Nephron (organoid): ENCODE results near the gene NFYB.

ENCODE experiments used
- H3K27ac Mint-ChIP-seq, 3 experiments: 2 replicates each; pipeline ENCODE4 v1.8.0; 2020; ENCODE audit warnings: mixed read lengths in 3 of 3, mild to moderate bottlenecking in 2 of 3, moderate library complexity in 1 of 3
- H3K27me3 Mint-ChIP-seq: 2 replicates; pipeline ENCODE4 v1.8.0; 2021; ENCODE audit warnings: low read depth, mild to moderate bottlenecking, moderate library complexity, mixed read lengths
- H3K36me3 Mint-ChIP-seq: 2 replicates; pipeline ENCODE4 v1.8.0; 2020; ENCODE audit warnings: low read depth, mixed read lengths
- H3K4me1 Mint-ChIP-seq: 2 replicates; pipeline ENCODE4 v1.8.0; 2020; ENCODE audit warnings: mixed read lengths
- H3K4me3 Mint-ChIP-seq, 3 experiments: 2 replicates each; pipeline ENCODE4 v1.8.0; 2020; ENCODE audit warnings: mild to moderate bottlenecking in 3 of 3, mixed read lengths in 3 of 3, moderate library complexity in 2 of 3
- H3K9me3 Mint-ChIP-seq: 2 replicates; pipeline ENCODE4 v1.8.0; 2020; ENCODE audit warnings: mixed read lengths
- CTCF ChIP-seq, 3 experiments: fragments of 200-600 bp; sonication (generic); IDR thresholded peaks; one replicate each; pipeline ENCODE4 v1.5.0; 2021; ENCODE audit warnings: antibody characterized with exemption in 3 of 3; ENCODE audit not compliant: unreplicated experiment in 3 of 3

Gene NFYB

GRCh38 chr12:104106965-104107364, 31.0 kb downstream of the NFYB start:
- Mint-ChIP-seq H3K27me3 (no peaks in the 10 kb centered on the region), H3K4me1 (peaks cover 6% of the 10 kb centered on the region), H3K36me3 (peaks cover 9% of the 10 kb centered on the region), H3K27ac (no peak overlapping the region), H3K9me3 (no peaks in the 10 kb centered on the region), H3K4me3 (no peak overlapping the region)
- no peak for TF ChIP-seq CTCF (IDR thresholded peaks at IDR 0.05; ENCODE audit: unreplicated experiment in 3 of 3)

- no peak overlapping the region for H3K27ac Mint-ChIP-seq
- no peaks in the 10 kb centered on the region for H3K9me3 Mint-ChIP-seq
- TF ChIP-seq CTCF (IDR thresholded peaks at IDR 0.05; ENCODE audit: unreplicated experiment in 3 of 3): no peak
- H3K27me3 Mint-ChIP-seq: no peaks in the 10 kb centered on the region
- H3K4me3 Mint-ChIP-seq: no peak overlapping the region
- peaks cover 18% of the 10 kb centered on the region for H3K36me3 Mint-ChIP-seq
- peaks cover 6% of the 10 kb centered on the region for H3K4me1 Mint-ChIP-seq
Measured at GRCh38 chr12:104105461-104105860, 32.5 kb downstream of the NFYB start.

GRCh38 chr12:104097954-104098353, 40.1 kb downstream of the NFYB start:
- H3K27me3 Mint-ChIP-seq: no peaks in the 10 kb centered on the region
- H3K4me1 Mint-ChIP-seq: no peaks in the 10 kb centered on the region
- TF ChIP-seq CTCF (IDR thresholded peaks at IDR 0.05; ENCODE audit: unreplicated experiment in 3 of 3): no peak
- H3K27ac Mint-ChIP-seq: no peak overlapping the region
- H3K9me3 Mint-ChIP-seq: no peaks in the 10 kb centered on the region
- H3K36me3 Mint-ChIP-seq: peaks cover 61% of the 10 kb centered on the region
- H3K4me3 Mint-ChIP-seq: no peak overlapping the region

- Mint-ChIP-seq H3K27ac (no peak overlapping the region), H3K4me1 (no peaks in the 10 kb centered on the region), H3K36me3 (peaks cover 61% of the 10 kb centered on the region), H3K27me3 (no peaks in the 10 kb centered on the region), H3K4me3 (no peak overlapping the region), H3K9me3 (no peaks in the 10 kb centered on the region)
- TF ChIP-seq CTCF (IDR thresholded peaks at IDR 0.05; ENCODE audit: unreplicated experiment in 3 of 3): no peak
Measured at GRCh38 chr12:104095289-104095688, 42.7 kb downstream of the NFYB start.

GRCh38 chr12:104094284-104094683, 43.7 kb downstream of the NFYB start:
- H3K4me1 Mint-ChIP-seq: no peaks in the 10 kb centered on the region
- no peak overlapping the region for H3K4me3 Mint-ChIP-seq
- no peaks in the 10 kb centered on the region for H3K27me3 Mint-ChIP-seq
- no peak for TF ChIP-seq CTCF (IDR thresholded peaks at IDR 0.05; ENCODE audit: unreplicated experiment in 3 of 3)
- H3K36me3 Mint-ChIP-seq: peaks cover 70% of the 10 kb centered on the region
- H3K27ac Mint-ChIP-seq: no peak overlapping the region
- no peaks in the 10 kb centered on the region for H3K9me3 Mint-ChIP-seq

- no peak for TF ChIP-seq CTCF (IDR thresholded peaks at IDR 0.05; ENCODE audit: unreplicated experiment in 3 of 3)
- H3K36me3 Mint-ChIP-seq: peaks cover 65% of the 10 kb centered on the region
- H3K27me3 Mint-ChIP-seq: no peaks in the 10 kb centered on the region
- no peaks in the 10 kb centered on the region for H3K9me3 Mint-ChIP-seq
- no peak overlapping the region for H3K27ac Mint-ChIP-seq
- no peaks in the 10 kb centered on the region for H3K4me1 Mint-ChIP-seq
- H3K4me3 Mint-ChIP-seq: no peak overlapping the region
Measured at GRCh38 chr12:104091136-104091535, 46.9 kb downstream of the NFYB start.
